Measurements from ENCODE around the gene MFSD1. TPM values are rescaled to one million over a fixed set of nuclear protein-coding genes. Genes with fewer than 3 reads are reported as not detected.

Gene MFSD1
- total and polyA plus RNA-seq, 2 donors (not counting 1 experiment from before 2014, with no cell fraction given): 103 to 117 TPM

DNA sequence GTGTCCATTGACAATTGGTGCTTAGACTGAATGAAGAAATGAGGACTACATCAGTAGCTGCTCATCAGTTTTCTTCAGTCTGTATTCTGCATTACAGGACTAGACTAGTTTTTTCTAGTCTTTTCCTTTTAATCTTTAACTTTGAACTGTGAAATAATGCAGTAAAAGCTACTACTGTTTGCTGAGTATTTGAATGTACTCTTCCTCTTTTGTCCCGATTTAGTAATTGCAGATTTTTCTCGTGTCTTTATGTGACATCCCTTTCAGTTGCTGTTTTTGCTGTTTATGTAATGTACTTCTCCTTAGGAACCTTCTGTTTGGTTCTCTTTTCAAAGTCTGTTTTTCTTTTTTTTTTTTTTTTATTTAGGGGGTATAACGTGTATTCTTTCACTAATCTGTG, 17.4 kb downstream of the MFSD1 start:
- Histone ChIP-seq H3K79me2 (ENCODE audit: control insufficient read depth, insufficient read depth, low read length) (no peaks in the 10 kb centered on the region), H3K4me2 (ENCODE audit: extremely low read depth, insufficient read depth, low read length) (no peak overlapping the region), H3K9me3 (ENCODE audit: control insufficient read depth, insufficient read depth, low read depth, low read length) (no peaks in the 10 kb centered on the region), H3K27ac (ENCODE audit: insufficient read depth, low read length) (no peak overlapping the region), H3K36me3 (ENCODE audit: control insufficient read depth, insufficient read depth, low read length) (peaks cover 15% of the 10 kb centered on the region), H4K20me1 (ENCODE audit: control insufficient read depth, extremely low read depth, insufficient read depth, low read length) (no peaks in the 10 kb centered on the region), H3K27me3 (ENCODE audit: control insufficient read depth, insufficient read depth, low read length) (no peaks in the 10 kb centered on the region), H3K4me1 (ENCODE audit: control insufficient read depth, extremely low read depth, insufficient read depth, low read length) (no peaks in the 10 kb centered on the region), H3K9ac (ENCODE audit: insufficient read depth, low read length) (no peak overlapping the region), H3K4me3 (replicated peaks in 1 of 4; ENCODE audit: control extremely low read depth in 1 of 4, insufficient read depth in 1 of 4, low read depth in 3 of 4, low read length in 4 of 4) (no peak overlapping the region), H2AFZ (ENCODE audit: low read length) (no peak overlapping the region)
- TF ChIP-seq EZH2 (IDR thresholded peaks at IDR 0.05; ENCODE audit: low read length, missing control alignments): no peak
- TF ChIP-seq, protein P1, sequence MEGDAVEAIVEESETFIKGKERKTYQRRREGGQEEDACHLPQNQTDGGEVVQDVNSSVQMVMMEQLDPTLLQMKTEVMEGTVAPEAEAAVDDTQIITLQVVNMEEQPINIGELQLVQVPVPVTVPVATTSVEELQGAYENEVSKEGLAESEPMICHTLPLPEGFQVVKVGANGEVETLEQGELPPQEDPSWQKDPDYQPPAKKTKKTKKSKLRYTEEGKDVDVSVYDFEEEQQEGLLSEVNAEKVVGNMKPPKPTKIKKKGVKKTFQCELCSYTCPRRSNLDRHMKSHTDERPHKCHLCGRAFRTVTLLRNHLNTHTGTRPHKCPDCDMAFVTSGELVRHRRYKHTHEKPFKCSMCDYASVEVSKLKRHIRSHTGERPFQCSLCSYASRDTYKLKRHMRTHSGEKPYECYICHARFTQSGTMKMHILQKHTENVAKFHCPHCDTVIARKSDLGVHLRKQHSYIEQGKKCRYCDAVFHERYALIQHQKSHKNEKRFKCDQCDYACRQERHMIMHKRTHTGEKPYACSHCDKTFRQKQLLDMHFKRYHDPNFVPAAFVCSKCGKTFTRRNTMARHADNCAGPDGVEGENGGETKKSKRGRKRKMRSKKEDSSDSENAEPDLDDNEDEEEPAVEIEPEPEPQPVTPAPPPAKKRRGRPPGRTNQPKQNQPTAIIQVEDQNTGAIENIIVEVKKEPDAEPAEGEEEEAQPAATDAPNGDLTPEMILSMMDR (conservative IDR thresholded peaks at IDR 0.05 in 1 of 2, IDR thresholded peaks at IDR 0.05 in 1 of 2; ENCODE audit: low read depth in 1 of 2, low read length in 2 of 2): no peak
- no peak for DNase-seq (ENCODE audit: low read depth in 2 of 2)

DNA sequence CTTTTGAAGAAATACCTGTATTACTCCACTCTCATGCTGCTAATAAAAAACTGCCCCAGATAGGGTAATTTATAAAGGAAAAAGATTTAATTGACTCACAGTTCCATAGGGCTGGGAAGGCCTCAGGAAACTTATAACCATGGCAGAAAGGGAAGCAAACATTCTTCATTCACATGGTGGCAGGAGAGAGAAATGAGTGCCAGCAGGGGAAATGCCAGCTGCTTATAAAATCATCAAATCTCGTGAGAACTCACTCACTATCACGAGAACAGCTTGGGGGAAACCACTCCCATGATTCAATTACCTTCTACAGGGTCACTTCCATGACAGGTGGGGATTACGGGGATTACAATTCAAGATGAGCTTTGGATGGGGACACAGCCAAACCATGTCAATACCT, 18.7 kb downstream of the MFSD1 start:
- H3K36me3 ChIP-seq (ENCODE audit: control insufficient read depth, insufficient read depth, low read length): peaks cover 11% of the 10 kb centered on the region
- TF ChIP-seq, protein P1 (conservative IDR thresholded peaks at IDR 0.05 in 1 of 2, IDR thresholded peaks at IDR 0.05 in 1 of 2; ENCODE audit: low read depth in 1 of 2, low read length in 2 of 2): no peak
- TF ChIP-seq EZH2 (IDR thresholded peaks at IDR 0.05; ENCODE audit: low read length, missing control alignments): no peak
- no peak overlapping the region for H2AFZ ChIP-seq (ENCODE audit: low read length)
- H3K4me2 ChIP-seq (ENCODE audit: extremely low read depth, insufficient read depth, low read length): no peak overlapping the region
- no peak for DNase-seq (ENCODE audit: low read depth in 2 of 2)
- no peaks in the 10 kb centered on the region for H3K9me3 ChIP-seq (ENCODE audit: control insufficient read depth, insufficient read depth, low read depth, low read length)
- no peak overlapping the region for H3K4me3 ChIP-seq (replicated peaks in 1 of 4; ENCODE audit: control extremely low read depth in 1 of 4, insufficient read depth in 1 of 4, low read depth in 3 of 4, low read length in 4 of 4)
- H3K79me2 ChIP-seq (ENCODE audit: control insufficient read depth, insufficient read depth, low read length): no peaks in the 10 kb centered on the region
- no peaks in the 10 kb centered on the region for H3K4me1 ChIP-seq (ENCODE audit: control insufficient read depth, extremely low read depth, insufficient read depth, low read length)
- H3K9ac ChIP-seq (ENCODE audit: insufficient read depth, low read length): no peak overlapping the region
- no peak overlapping the region for H3K27ac ChIP-seq (ENCODE audit: insufficient read depth, low read length)
- H4K20me1 ChIP-seq (ENCODE audit: control insufficient read depth, extremely low read depth, insufficient read depth, low read length): no peaks in the 10 kb centered on the region
- H3K27me3 ChIP-seq (ENCODE audit: control insufficient read depth, insufficient read depth, low read length): no peaks in the 10 kb centered on the region

DNA sequence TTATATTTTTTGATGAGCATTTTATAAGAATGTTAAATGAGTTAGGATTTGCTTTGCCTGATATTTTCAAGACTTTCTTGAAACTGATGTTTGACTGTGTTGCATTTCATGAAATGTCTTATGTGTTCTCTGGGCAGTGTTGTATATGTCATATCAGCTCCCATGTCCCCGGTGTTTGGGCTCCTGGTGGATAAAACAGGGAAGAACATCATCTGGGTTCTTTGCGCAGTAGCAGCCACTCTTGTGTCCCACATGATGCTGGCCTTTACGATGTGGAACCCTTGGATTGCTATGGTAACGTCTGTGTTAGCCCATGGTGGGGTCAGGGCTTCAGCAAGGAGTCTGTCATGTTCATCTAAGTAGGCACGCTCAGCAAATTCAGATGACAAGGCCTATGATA, 20.0 kb downstream of the MFSD1 start:
- no peak overlapping the region for H3K9ac ChIP-seq (ENCODE audit: insufficient read depth, low read length)
- H3K4me1 ChIP-seq (ENCODE audit: control insufficient read depth, extremely low read depth, insufficient read depth, low read length): no peaks in the 10 kb centered on the region
- H3K4me2 ChIP-seq (ENCODE audit: extremely low read depth, insufficient read depth, low read length): no peak overlapping the region
- H3K4me3 ChIP-seq (replicated peaks in 1 of 4; ENCODE audit: control extremely low read depth in 1 of 4, insufficient read depth in 1 of 4, low read depth in 3 of 4, low read length in 4 of 4): no peak overlapping the region
- no peak overlapping the region for H3K27ac ChIP-seq (ENCODE audit: insufficient read depth, low read length)
- peaks cover 11% of the 10 kb centered on the region for H3K36me3 ChIP-seq (ENCODE audit: control insufficient read depth, insufficient read depth, low read length)
- DNase-seq (ENCODE audit: low read depth in 2 of 2): no peak
- no peaks in the 10 kb centered on the region for H3K9me3 ChIP-seq (ENCODE audit: control insufficient read depth, insufficient read depth, low read depth, low read length)
- no peaks in the 10 kb centered on the region for H3K79me2 ChIP-seq (ENCODE audit: control insufficient read depth, insufficient read depth, low read length)
- H2AFZ ChIP-seq (ENCODE audit: low read length): no peak overlapping the region
- no peaks in the 10 kb centered on the region for H3K27me3 ChIP-seq (ENCODE audit: control insufficient read depth, insufficient read depth, low read length)
- TF ChIP-seq, protein P1 (conservative IDR thresholded peaks at IDR 0.05 in 1 of 2, IDR thresholded peaks at IDR 0.05 in 1 of 2; ENCODE audit: low read depth in 1 of 2, low read length in 2 of 2): no peak
- TF ChIP-seq EZH2 (IDR thresholded peaks at IDR 0.05; ENCODE audit: low read length, missing control alignments): no peak
- no peaks in the 10 kb centered on the region for H4K20me1 ChIP-seq (ENCODE audit: control insufficient read depth, extremely low read depth, insufficient read depth, low read length)
